ENCODE data around the gene MAPKAPK5.

MAPKAPK5 gene

DNA sequence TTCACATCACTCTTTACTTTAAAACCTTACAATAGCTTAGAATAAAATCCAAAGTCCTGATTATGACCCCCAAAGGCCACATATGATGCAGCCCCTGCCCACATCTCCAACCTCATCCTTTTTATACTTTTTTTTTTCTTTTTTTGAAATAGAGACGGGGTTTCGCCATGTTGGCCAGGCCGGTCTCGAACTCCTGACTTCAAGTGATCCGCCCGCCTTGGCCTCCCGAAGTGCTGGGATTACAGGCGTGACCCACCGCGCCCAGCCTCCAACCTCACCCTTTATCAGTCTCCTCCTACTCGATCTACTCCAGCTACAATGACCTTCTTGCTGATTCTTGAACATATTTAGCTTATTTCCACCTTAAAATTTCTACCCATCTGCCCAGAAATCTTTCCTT, 1.2 kb upstream of the MAPKAPK5 start:
- no peak for FAIRE-seq
- no peak for DNase-seq (ENCODE audit: insufficient read length, low spot score)
- no peak for TF ChIP-seq POLR2A (IDR thresholded peaks at IDR 0.05; ENCODE audit: low read depth, low read length)

DNA sequence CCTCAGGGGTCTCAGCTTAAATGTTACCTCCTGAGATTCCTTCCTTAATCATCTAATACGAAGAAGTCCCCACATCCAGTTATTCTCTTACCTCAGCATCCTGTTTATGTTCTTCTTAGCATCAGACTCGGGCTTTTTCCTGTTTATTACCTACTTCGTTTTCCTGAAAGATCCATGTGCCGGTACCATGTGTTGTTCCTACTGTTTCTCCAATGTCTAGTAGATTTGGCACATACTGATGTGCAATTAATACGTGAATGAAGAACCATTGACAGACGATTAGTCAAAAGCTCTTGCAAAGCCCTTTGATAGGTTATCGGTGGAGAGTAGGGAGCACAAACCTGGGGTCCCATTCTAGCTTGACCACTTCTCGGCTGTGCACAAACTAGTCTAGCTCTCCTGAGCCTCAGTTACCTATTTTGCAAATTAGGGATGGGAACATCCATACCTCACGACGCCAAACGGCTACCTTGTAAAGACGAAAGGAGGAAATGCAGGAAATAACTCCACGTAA, 735 bp upstream of the MAPKAPK5 start:
- no peak for TF ChIP-seq POLR2A (IDR thresholded peaks at IDR 0.05; ENCODE audit: low read depth, low read length)
- DNase-seq (ENCODE audit: insufficient read length, low spot score) (no peak), FAIRE-seq (no peak)

DNA sequence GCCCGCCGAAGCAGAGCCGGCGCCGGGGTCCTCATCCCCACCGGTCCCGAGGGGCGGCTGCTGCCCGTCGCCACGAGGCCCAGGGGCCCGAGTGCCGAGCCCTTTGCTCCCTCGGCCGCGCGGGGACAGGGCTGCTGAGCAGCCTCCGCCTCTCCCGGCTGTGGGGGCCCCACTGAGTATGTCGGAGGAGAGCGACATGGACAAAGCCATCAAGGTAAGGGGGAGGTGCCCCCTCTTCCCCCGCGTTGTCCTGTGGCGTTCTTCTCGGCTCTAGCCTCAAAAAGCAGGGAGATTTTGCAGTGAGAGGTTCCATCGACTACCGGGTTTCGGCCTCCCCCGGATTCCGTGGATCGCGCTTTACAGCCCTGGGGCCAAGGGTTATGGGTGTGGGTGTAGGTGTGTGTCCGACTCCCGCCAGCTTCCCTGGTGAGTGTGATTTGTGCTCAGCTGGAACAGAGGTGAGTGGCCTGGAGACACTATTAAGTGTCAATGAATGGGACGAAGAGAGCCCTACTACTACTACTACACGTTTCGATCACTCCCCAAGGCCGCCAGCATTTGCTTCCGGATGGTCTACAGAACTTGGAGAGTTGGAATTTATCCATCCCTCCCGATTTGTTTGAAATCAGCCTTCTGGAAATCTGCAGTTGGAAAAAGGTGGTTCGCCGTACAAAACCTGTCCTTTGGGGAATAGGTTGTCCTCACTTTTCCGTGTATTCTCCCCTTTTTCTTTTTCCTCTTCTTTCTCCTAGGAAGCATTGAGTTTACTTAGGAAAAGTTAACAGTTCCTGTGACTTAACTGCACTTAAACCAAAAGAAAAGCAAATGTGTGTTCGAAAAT, 748 bp downstream of the MAPKAPK5 start:
- FAIRE-seq (no peak), DNase-seq (ENCODE audit: insufficient read length, low spot score) (peak; percentile 22)
- TF ChIP-seq POLR2A (IDR thresholded peaks at IDR 0.05; ENCODE audit: low read depth, low read length) = no peak

DNA sequence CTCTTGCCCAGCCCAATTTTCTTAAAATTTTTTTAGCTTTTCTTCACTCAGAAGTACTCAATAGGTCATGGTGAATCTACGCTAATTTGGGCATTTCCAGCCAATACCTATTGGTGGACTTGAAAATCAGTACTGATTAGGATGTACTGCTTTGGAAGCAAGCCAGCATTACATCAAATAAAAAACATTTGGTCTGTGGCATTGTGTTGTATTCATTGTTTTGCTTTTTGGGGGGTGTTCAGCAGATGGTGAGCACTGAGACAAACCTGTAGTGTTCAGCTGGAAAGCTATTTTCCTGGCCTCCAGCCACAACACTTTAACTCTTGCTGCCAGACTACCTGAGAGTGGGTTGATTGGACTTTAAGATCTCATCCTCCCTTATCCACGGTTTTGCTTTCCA, 4.0 kb downstream of the MAPKAPK5 start:
- no peak for FAIRE-seq
- DNase-seq (ENCODE audit: insufficient read length, low spot score) = no peak
- no peak for TF ChIP-seq POLR2A (IDR thresholded peaks at IDR 0.05; ENCODE audit: low read depth, low read length)

DNA sequence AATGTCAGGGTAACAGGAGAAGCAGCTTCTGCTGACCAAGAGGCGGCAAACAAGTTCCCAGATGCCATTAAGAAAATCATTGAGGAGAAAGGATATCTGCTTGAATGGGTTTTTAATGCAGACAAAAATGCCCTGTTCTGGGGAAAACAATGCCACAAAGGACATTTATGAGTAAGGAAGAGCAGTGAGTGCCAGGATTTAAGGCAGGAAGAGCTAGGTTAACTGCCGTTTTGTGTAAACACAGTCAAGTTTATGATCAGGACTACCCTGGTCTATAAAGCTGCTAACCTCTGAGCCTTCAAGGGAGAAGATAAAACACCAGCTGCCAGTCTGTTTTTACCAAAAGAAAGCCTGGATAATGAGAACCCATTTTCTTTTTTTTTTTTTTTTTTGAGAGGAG, 8.5 kb downstream of the MAPKAPK5 start:
- no peak for TF ChIP-seq POLR2A (IDR thresholded peaks at IDR 0.05; ENCODE audit: low read depth, low read length)
- FAIRE-seq = no peak
- no peak for DNase-seq (ENCODE audit: insufficient read length, low spot score)

DNA sequence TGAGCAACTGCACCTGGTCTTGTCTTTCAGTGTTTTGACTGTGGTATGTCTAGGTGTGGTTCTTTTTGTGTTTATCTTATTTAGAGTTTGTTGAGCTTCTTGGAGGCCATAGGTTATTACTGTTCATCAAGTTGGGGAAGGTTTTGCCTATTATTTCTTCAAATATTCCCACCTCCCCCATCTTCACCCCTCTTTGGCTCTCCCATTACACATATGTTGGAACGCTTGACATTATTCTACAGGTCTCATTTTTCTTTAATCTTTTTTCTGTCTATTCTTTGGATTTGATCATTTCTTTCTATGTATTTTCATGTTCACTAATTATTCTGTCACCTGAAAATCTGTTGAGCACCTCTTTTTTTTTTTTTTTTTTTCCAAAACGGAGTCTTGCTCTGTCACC, 16.2 kb downstream of the MAPKAPK5 start:
- FAIRE-seq (no peak), DNase-seq (ENCODE audit: insufficient read length, low spot score) (no peak)
- no peak for TF ChIP-seq POLR2A (IDR thresholded peaks at IDR 0.05; ENCODE audit: low read depth, low read length)

DNA sequence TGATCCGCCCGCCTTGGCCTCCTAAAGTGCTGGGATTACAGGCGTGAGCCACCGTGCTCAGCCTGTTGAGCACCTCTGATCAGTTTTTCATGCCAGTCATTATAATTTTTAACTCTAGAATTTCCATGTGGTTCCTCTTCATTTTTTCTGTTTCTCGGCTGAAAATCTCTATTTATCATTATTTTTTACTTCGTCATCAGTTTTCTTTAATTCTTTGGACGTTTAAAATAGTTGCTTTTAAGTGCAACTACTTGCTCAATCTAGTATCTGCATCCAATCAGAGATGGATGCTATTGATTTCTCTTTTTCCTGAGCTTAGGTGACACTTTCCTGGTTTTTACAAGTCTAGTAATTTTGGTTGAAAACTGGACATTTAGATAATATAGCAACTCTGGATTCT, 16.8 kb downstream of the MAPKAPK5 start:
- DNase-seq (ENCODE audit: insufficient read length, low spot score) (no peak), FAIRE-seq (no peak)
- no peak for TF ChIP-seq POLR2A (IDR thresholded peaks at IDR 0.05; ENCODE audit: low read depth, low read length)

DNA sequence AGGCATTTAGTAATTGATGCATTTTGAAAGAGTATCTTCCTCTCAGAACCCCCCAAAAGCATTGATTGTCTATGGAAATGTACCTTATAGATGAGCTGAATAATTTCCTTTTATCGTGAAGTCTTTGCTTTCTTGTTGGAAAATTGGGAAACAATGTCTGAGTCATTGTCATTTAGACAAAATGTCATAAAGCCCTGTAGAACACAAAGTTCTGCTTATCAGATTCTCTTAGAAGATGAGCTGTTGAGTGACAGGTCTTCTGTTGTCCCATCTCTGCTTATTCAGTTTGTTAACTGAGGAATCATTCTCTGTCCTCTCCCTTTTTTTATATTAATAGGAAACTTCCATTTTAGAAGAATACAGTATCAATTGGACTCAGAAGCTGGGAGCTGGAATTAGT, 22.9 kb downstream of the MAPKAPK5 start:
- TF ChIP-seq POLR2A (IDR thresholded peaks at IDR 0.05; ENCODE audit: low read depth, low read length) = no peak
- no peak for FAIRE-seq

DNA sequence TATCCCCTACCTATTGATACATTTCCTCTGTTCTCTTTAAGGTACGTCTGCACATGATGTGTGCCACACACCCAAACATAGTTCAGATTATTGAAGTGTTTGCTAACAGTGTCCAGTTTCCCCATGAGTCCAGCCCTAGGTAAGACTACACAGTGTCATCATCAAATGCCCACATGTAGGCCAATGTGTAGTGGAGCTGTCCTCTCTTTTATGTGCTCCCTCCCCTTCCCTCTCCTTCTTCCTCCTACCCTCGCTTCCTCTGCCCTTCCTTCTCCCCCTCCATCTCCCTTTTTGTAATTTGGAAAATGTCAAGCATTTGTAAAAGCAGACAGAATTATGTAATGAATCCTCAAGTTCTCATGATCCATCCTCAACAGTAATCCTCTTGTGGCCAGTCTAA, 25.5 kb downstream of the MAPKAPK5 start:
- no peak for DNase-seq (ENCODE audit: insufficient read length, low spot score)
- no peak for FAIRE-seq
- TF ChIP-seq POLR2A (IDR thresholded peaks at IDR 0.05; ENCODE audit: low read depth, low read length) = no peak

More for the DNA sequence above, 22.9 kb downstream of the MAPKAPK5 start:
- no peak for DNase-seq (ENCODE audit: insufficient read length, low spot score)

DNA sequence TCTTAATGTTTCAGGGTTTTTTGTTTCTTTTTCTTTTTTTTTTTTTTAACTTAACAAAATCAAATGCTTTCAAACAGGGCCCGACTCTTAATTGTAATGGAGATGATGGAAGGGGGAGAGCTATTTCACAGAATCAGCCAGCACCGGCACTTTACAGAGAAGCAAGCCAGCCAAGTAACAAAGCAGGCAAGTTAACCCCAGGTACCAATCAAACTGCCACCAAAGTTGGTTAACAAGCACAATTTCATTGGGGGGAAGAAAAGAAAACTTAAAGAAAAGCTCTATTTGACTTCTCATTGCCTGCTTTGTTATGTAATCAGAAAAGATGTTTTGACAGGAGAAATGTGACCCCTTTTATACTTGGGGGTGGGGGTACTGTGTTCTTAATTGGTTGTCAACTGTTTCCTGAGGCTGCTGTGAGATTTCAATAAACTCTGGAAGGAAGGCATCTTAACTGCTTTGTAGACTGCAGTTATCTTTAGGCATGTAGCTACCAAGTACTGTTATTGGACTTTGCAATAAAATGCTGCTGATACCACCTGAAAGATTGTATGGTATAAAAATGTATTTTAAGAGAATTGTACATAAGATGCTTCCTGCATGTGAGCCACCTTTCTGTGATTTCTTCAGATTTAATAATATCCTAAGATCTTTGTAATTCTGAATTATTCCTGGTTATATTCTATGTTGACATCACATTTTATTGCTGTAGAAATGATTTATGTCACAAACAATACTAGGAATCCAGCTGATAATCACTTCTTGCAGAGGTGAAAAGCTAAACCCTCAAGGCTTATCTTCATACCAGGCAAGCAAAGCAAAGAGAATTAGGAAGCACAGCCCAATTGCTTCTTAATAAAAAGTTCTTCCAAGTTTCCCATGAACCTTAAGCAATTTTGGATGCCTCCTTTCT, 26.9 kb downstream of the MAPKAPK5 start:
- no peak for FAIRE-seq

DNA sequence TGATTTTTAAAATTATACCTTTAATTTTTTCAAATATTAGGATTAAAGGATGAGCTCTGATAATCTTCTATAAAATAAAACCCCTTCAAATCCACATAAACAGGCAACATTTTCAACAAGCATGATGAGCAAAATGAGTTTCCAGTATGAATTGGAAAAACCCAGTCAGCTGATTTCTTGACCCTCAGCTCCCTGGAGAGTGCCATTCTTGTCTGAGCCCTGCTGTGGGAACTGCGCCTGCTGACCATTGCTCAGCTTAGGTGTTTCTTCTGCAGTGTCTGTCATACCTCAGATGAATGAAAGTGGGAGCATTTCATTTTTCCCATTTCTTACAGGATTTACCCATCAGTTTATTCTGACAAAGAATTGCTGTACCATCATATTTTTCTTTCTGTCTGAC, 27.6 kb downstream of the MAPKAPK5 start:
- no peak for FAIRE-seq
- DNase-seq (ENCODE audit: insufficient read length, low spot score) = no peak
- no peak for TF ChIP-seq POLR2A (IDR thresholded peaks at IDR 0.05; ENCODE audit: low read depth, low read length)

More for the DNA sequence above, 26.9 kb downstream of the MAPKAPK5 start:
- TF ChIP-seq POLR2A (IDR thresholded peaks at IDR 0.05; ENCODE audit: low read depth, low read length) = no peak
- DNase-seq (ENCODE audit: insufficient read length, low spot score) = no peak

DNA sequence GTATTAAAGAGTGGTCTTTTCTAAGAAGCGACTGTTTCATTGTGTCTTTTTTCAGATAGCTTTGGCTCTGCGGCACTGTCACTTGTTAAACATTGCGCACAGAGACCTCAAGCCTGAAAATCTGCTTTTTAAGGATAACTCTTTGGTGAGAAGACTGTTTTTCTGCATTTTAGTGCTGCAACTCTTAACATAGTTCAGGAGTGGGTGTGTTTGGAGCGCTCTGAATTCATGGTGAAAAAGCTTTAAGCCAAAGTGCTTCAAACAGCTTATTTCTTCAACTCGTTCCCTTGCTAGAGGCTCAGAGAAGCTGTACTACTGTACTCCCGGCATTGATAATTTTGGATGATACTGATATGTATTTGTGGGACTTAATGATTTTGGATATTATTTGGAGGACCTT, 28.2 kb downstream of the MAPKAPK5 start:
- peak; percentile 6 for FAIRE-seq
- TF ChIP-seq POLR2A (IDR thresholded peaks at IDR 0.05; ENCODE audit: low read depth, low read length) = no peak
- DNase-seq (ENCODE audit: insufficient read length, low spot score) = no peak

DNA sequence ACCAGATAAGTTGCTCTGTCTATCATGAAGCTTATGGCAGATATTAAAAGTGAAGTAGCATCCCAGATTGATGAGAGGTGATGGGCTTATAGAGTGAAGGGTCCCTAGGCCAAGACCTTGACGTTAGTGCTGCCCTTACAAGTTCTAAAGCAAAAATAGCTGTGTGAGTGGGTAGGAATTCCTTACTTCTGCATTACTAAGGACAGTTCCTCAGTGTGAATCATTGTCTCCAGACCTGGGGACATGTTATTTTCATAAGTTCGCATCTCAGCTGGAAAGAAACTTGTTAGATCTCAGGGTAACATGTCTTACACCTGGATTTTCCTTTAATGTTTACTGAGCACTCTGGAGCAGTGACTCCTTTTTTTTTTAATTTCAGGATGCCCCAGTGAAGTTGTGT, 28.7 kb downstream of the MAPKAPK5 start:
- TF ChIP-seq POLR2A (IDR thresholded peaks at IDR 0.05; ENCODE audit: low read depth, low read length) = no peak
- no peak for DNase-seq (ENCODE audit: insufficient read length, low spot score)
- FAIRE-seq = no peak

DNA sequence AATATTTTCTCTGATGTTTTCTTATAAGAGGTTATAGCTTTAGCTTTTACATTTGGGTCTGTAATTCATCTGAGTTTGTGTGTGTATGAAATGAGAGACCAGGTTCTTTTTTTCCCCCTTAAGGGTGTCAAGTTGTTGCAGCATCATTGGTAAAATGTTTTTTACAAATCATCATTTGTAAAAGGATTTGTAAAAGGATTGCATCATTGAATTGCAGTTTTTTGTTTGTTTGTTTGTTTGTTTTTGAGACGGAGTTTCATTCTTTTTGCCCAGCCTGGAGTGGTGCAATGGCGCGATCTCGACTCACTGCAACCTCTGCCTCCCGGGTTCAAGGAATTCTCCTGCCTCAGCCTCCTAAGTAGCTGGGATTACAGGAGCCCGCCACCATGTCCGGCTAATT, 31.1 kb downstream of the MAPKAPK5 start:
- FAIRE-seq (no peak), DNase-seq (ENCODE audit: insufficient read length, low spot score) (no peak)
- no peak for TF ChIP-seq POLR2A (IDR thresholded peaks at IDR 0.05; ENCODE audit: low read depth, low read length)
